A673 (cell line): ENCODE measurements around the gene GRWD1.

Source experiments
- CTCF ChIP-seq: fragments of 300-800, 200-600 bp; sonication (generic); conservative IDR thresholded peaks from 2 replicates; pipeline ENCODE4 v1.5.1; 2017; ENCODE audit warnings: low read depth, mild to moderate bottlenecking, antibody characterized with exemption, low read length, moderate library complexity, mixed read lengths
- EZH2 ChIP-seq: fragments of 200-600 bp; sonication (generic); IDR thresholded peaks from 2 replicates; pipeline ENCODE4 v1.6.1; 2017; ENCODE audit warnings: borderline replicate concordance, low read depth, mild to moderate bottlenecking, mixed read lengths, antibody characterized with exemption, low read length; ENCODE audit not compliant: poor library complexity, severe bottlenecking

- TF ChIP-seq EZH2 (no peak), CTCF (no peak)
These were observed 17.1 kb upstream of the GRWD1 start for GRCh38 chr19:48428670-48429069.
